Kidney (tissue), 14 donors: ENCODE data around the gene ZNF628. TPM values are rescaled to one million over a fixed set of nuclear protein-coding genes. Genes with fewer than 3 reads are reported as not detected.

Experiments
- DNase-seq, 5 donors: peaks; one replicate each; pipeline ENCODE4 v3.0.0-alpha.2; 2013 to 2020
- FAIRE-seq: peaks from 2 replicates; lab custom pipeline; 2012; peaks lifted over from hg19 to GRCh38; lab: Jason Lieb, UNC
- H3K27ac ChIP-seq, 2 donors: one replicate each; pipeline ENCODE4 v1.7.0; 2013; ENCODE audit warnings: low read depth in 2 of 2, low read length in 2 of 2, inconsistent platforms in 1 of 2
- H3K27me3 ChIP-seq: one replicate; pipeline ENCODE4 v1.7.1; 2013; ENCODE audit warnings: low read length, inconsistent platforms; ENCODE audit not compliant: control insufficient read depth, insufficient read depth
- H3K36me3 ChIP-seq, 3 donors: one replicate each; pipeline versions ENCODE4 v1.7.0 to v1.7.1; 2013; ENCODE audit warnings: low read length in 3 of 3, control low read depth in 1 of 3, inconsistent platforms in 1 of 3; ENCODE audit not compliant: insufficient read depth in 3 of 3, control insufficient read depth in 2 of 3
- H3K4me1 ChIP-seq, 3 donors: one replicate each; pipeline versions ENCODE4 v1.7.0 to v1.7.1; 2013; ENCODE audit warnings: low read length in 3 of 3, inconsistent platforms in 1 of 3, low read depth in 1 of 3; ENCODE audit not compliant: control insufficient read depth in 2 of 3, insufficient read depth in 2 of 3
- H3K4me3 ChIP-seq, 3 donors: one replicate each; pipeline versions ENCODE4 v1.7.0 to v1.8.1; 2013; ENCODE audit warnings: low read length in 3 of 3, control low read depth in 1 of 3, inconsistent platforms in 1 of 3
- H3K9ac ChIP-seq, 3 donors: one replicate each; pipeline versions ENCODE4 v1.7.0 to v1.7.1; 2013; ENCODE audit warnings: low read length in 3 of 3, control low read depth in 1 of 3, inconsistent platforms in 1 of 3
- H3K9me3 ChIP-seq, 3 donors: one replicate each; pipeline versions ENCODE4 v1.7.0 to v1.7.1; 2013; ENCODE audit warnings: low read length in 3 of 3, control low read depth in 1 of 3, inconsistent platforms in 1 of 3; ENCODE audit not compliant: control insufficient read depth in 2 of 3, insufficient read depth in 1 of 3
- CTCF ChIP-seq: IDR thresholded peaks from 3 replicates; pipeline ENCODE4 v1.5.1; 2012; ENCODE audit warnings: mild to moderate bottlenecking, moderate library complexity, borderline replicate concordance; ENCODE audit not compliant: insufficient read depth; ENCODE audit errors: extremely low read depth
- intact Hi-C: fragments of 100-400 bp; cut with DNase I; formaldehyde crosslinking; loops from one replicate; pipeline ENCODE4 v1.11.1; 2022
- polyA plus RNA-seq: library from polyadenylated mRNA; stranded (reverse); fragments of 350-450 nt; fragmentation: Illumina TruSeq; extraction: RNeasy Lipid Tissue Mini Kit (QIAGEN cat#74804); gene quantifications from one replicate; pipeline ENCODE4 v1.2.3, GENCODE V29; 2014; ENCODE audit warnings: low read depth, low replicate concordance; ENCODE audit not compliant: insufficient read depth
- total RNA-seq: library from RNA; stranded (reverse); fragmentation: NEBNext Ultra II Directional; extraction: Animal tissue kit (Norgen Biotek cat#: 25700); gene quantifications from one replicate; pipeline ENCODE4 v1.2.1, GENCODE V29; 2021
- donor health status: control.
- donor health status: control.
- donor health status: control.
- donor health status: control.
- donor health status: control.
- donor health status: DM: yes; HTN: yes; CAD: no.
- donor health status: Normal renal cell carcinoma (clear cell type).

The ZNF628 gene
- total and polyA plus RNA-seq, 2 donors from 2014 or later, result 2.3 to 12.0 TPM

- no peak for FAIRE-seq
- Histone ChIP-seq H3K4me3 (peak within 1 kb of the TSS; percentile 47 to 58 (median 48)), H3K27ac (peak within 1 kb of the TSS; percentile 71 to 85), H3K4me1 (peaks cover 0 to 25% (median 5%) of the 10 kb centered on the region in 3 donors), H3K27me3 (no peaks in the 10 kb centered on the region), H3K9me3 (no peaks in the 10 kb centered on the region), H3K9ac (peak within 1 kb of the TSS in 2 of 3 donors; percentile 48 to 51), H3K36me3 (no peaks in the 10 kb centered on the region)
- no peak for TF ChIP-seq CTCF
- DNase-seq, result peak; percentile 86 to 94 (median 88)
- intact Hi-C loops, result no loop called here
These were observed 8.4 kb downstream of the ZNF628 start, which contains the start of gene NAT14 for GRCh38 chr19:55484593-55485438. NAT14 (plus strand) TSS chr19:55485188; CDS start chr19:55485709, 521 bp downstream.

GRCh38 chr19:55485439-55486011 is 9.1 kb downstream of the ZNF628 start:
- Histone ChIP-seq H3K4me3 (peak overlapping the region in 2 of 3 donors; percentile 47 to 58), H3K4me1 (peaks cover 0 to 24% (median 5%) of the 10 kb centered on the region in 3 donors), H3K9ac (peak overlapping the region in 1 of 3 donors; percentile 40), H3K27ac (peak overlapping the region; percentile 71 to 85), H3K27me3 (no peaks in the 10 kb centered on the region), H3K9me3 (no peaks in the 10 kb centered on the region), H3K36me3 (no peaks in the 10 kb centered on the region)
- FAIRE-seq (no peak), DNase-seq (no peak)
- no peak for TF ChIP-seq CTCF
- intact Hi-C loops, result no loop called here

GRCh38 chr19:55486043-55486970 is 9.9 kb downstream of the ZNF628 start:
- Histone ChIP-seq H3K36me3 (no peaks in the 10 kb centered on the region), H3K27ac (peak overlapping the region; percentile 68 to 69), H3K4me1 (peaks cover 0 to 24% (median 5%) of the 10 kb centered on the region in 3 donors), H3K9ac (peak overlapping the region in 1 of 3 donors; percentile 40), H3K4me3 (no peak overlapping the region), H3K27me3 (no peaks in the 10 kb centered on the region), H3K9me3 (no peaks in the 10 kb centered on the region)
- intact Hi-C loops, result no loop called here
- FAIRE-seq (no peak), DNase-seq (peak in 1 of 5 donors; percentile 70)
- no peak for TF ChIP-seq CTCF
